ENCODE results near the gene RFLNA. TPM values are rescaled to one million over a fixed set of nuclear protein-coding genes. Genes with fewer than 3 reads are reported as not detected.

Gene RFLNA
- total RNA-seq, 2 experiments from 2014 or later: not detected

DNA sequence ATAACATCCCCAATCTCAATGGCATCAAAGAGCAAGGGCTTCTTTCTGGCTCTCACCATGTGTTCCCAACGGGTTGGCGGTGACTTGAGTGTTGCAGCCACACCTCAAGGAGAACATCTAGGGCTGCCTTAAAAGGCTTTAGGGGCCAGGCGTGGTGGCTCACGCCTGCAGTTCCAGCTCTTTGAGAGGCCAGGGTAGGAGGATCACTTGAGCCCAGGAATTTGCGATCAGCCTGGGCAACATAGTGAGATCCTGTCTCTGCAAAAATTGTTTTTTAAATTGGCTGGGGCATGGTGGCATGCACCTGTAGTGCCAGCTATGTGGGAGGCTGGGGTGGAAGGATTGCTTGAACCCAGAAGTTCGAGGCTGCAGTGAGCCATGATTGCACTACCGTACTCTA is 14.9 kb downstream of the RFLNA start:
- H3K4me1 ChIP-seq (ENCODE audit: insufficient read depth, low read length, poor library complexity, severe bottlenecking): no peaks in the 10 kb centered on the region
- no peaks in the 10 kb centered on the region for H3K79me2 ChIP-seq (ENCODE audit: insufficient read depth, low read depth, low read length)

DNA sequence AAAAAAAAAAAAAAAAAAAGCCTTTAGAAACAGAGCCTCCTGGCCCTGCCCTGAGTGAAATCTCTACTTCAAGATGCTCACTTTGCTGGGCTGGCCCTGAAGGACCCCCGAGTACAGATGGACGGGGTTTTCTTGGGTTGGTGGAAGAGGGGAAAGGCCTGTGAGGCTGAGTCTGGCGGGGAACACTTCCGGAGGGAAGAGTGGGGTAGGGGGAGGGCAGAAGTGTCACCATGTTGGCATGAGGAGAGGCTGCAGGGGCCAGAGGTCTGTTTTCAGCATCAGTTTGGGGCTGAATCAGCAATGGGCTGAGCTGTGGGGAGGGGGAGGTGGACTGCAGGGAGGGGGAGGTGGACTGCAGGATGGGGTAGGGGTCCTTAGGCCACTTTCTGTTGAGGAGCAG is 15.3 kb downstream of the RFLNA start:
- no peak overlapping the region for H3K4me3 ChIP-seq (ENCODE audit: low read depth, low read length, poor library complexity, severe bottlenecking)
- ChIA-PET CTCF (ENCODE audit: unreplicated experiment) (no interaction called here), POLR2A (interaction anchor here (0.6 kb wide), 1 partner anchor 21 kb away, joined by 3 read pairs; no protein-coding TSS in a partner anchor)
- H3K9me3 ChIP-seq (ENCODE audit: low read length): no peaks in the 10 kb centered on the region
- no peak overlapping the region for H3K27ac ChIP-seq (ENCODE audit: low read depth, low read length, poor library complexity, severe bottlenecking)
- H3K79me2 ChIP-seq (ENCODE audit: insufficient read depth, low read depth, low read length): no peaks in the 10 kb centered on the region
- no TSS peak for BruUV-seq (replicated peaks)
- no peaks in the 10 kb centered on the region for H3K9me2 ChIP-seq (ENCODE audit: insufficient read depth, low read length)
- TF ChIP-seq, protein P1, sequence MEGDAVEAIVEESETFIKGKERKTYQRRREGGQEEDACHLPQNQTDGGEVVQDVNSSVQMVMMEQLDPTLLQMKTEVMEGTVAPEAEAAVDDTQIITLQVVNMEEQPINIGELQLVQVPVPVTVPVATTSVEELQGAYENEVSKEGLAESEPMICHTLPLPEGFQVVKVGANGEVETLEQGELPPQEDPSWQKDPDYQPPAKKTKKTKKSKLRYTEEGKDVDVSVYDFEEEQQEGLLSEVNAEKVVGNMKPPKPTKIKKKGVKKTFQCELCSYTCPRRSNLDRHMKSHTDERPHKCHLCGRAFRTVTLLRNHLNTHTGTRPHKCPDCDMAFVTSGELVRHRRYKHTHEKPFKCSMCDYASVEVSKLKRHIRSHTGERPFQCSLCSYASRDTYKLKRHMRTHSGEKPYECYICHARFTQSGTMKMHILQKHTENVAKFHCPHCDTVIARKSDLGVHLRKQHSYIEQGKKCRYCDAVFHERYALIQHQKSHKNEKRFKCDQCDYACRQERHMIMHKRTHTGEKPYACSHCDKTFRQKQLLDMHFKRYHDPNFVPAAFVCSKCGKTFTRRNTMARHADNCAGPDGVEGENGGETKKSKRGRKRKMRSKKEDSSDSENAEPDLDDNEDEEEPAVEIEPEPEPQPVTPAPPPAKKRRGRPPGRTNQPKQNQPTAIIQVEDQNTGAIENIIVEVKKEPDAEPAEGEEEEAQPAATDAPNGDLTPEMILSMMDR (conservative IDR thresholded peaks at IDR 0.05; ENCODE audit: low read length): no peak
- no peak for TF ChIP-seq EZH2phosphoT487 (IDR thresholded peaks at IDR 0.05; ENCODE audit: borderline replicate concordance, low read depth, low read length)
- no peak overlapping the region for H3K4me2 ChIP-seq (ENCODE audit: low read length)
- no peak for DNase-seq (ENCODE audit: low spot score)
- H3K36me3 ChIP-seq (ENCODE audit: insufficient read depth, low read length): no peaks in the 10 kb centered on the region
- H2AFZ ChIP-seq (ENCODE audit: low read length): no peak overlapping the region
- intact Hi-C loops (cut with micrococcal nuclease; ENCODE audit: unreplicated experiment): no loop called here
- no peaks in the 10 kb centered on the region for H4K20me1 ChIP-seq (ENCODE audit: insufficient read depth, low read length)
- H3K4me1 ChIP-seq (ENCODE audit: insufficient read depth, low read length, poor library complexity, severe bottlenecking): no peaks in the 10 kb centered on the region

More for the DNA sequence above, 14.9 kb downstream of the RFLNA start:
- no peak for DNase-seq (ENCODE audit: low spot score)
- Histone ChIP-seq H3K36me3 (ENCODE audit: insufficient read depth, low read length) (no peaks in the 10 kb centered on the region), H4K20me1 (ENCODE audit: insufficient read depth, low read length) (no peaks in the 10 kb centered on the region), H3K27ac (ENCODE audit: low read depth, low read length, poor library complexity, severe bottlenecking) (no peak overlapping the region), H2AFZ (ENCODE audit: low read length) (no peak overlapping the region), H3K4me3 (ENCODE audit: low read depth, low read length, poor library complexity, severe bottlenecking) (no peak overlapping the region), H3K4me2 (ENCODE audit: low read length) (no peak overlapping the region), H3K9me3 (ENCODE audit: low read length) (no peaks in the 10 kb centered on the region), H3K9me2 (ENCODE audit: insufficient read depth, low read length) (no peaks in the 10 kb centered on the region)
- BruUV-seq (replicated peaks): no TSS peak
- POLR2A ChIA-PET: interaction anchor here (0.6 kb wide), 1 partner anchor 21 kb away, joined by 3 read pairs; no protein-coding TSS in a partner anchor
- TF ChIP-seq, protein P1 (conservative IDR thresholded peaks at IDR 0.05; ENCODE audit: low read length): no peak
- TF ChIP-seq EZH2phosphoT487 (IDR thresholded peaks at IDR 0.05; ENCODE audit: borderline replicate concordance, low read depth, low read length): no peak
- CTCF ChIA-PET (ENCODE audit: unreplicated experiment): no interaction called here
- intact Hi-C loops (cut with micrococcal nuclease; ENCODE audit: unreplicated experiment): no loop called here

DNA sequence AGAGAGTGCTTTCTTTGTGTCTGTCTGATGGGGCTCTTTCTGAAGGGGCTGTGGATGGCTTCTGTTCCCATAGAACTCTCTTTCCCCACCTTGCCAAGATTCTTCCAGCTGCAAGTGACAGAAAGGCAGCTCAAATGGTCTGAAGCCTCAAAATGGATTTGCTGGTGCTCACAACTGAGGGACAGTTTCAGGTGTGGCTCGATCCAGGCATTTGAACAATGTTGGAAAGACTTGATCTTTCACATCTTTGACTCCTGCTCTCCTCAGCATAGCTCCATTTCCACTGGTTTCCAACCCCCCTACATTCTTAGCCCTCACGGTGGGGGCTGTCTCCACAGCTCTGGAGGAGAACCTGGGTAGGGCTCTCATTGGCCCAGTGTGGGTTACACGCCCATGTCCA is 15.9 kb downstream of the RFLNA start:
- Histone ChIP-seq H3K4me3 (ENCODE audit: low read depth, low read length, poor library complexity, severe bottlenecking) (no peak overlapping the region), H3K4me1 (ENCODE audit: insufficient read depth, low read length, poor library complexity, severe bottlenecking) (no peaks in the 10 kb centered on the region), H3K36me3 (ENCODE audit: insufficient read depth, low read length) (no peaks in the 10 kb centered on the region), H3K79me2 (ENCODE audit: insufficient read depth, low read depth, low read length) (no peaks in the 10 kb centered on the region), H2AFZ (ENCODE audit: low read length) (no peak overlapping the region), H4K20me1 (ENCODE audit: insufficient read depth, low read length) (no peaks in the 10 kb centered on the region), H3K27ac (ENCODE audit: low read depth, low read length, poor library complexity, severe bottlenecking) (no peak overlapping the region), H3K9me3 (ENCODE audit: low read length) (no peaks in the 10 kb centered on the region), H3K9me2 (ENCODE audit: insufficient read depth, low read length) (no peaks in the 10 kb centered on the region), H3K4me2 (ENCODE audit: low read length) (no peak overlapping the region)
- CTCF ChIA-PET (ENCODE audit: unreplicated experiment): no interaction called here
- TF ChIP-seq, protein P1 (conservative IDR thresholded peaks at IDR 0.05; ENCODE audit: low read length): no peak
- TF ChIP-seq EZH2phosphoT487 (IDR thresholded peaks at IDR 0.05; ENCODE audit: borderline replicate concordance, low read depth, low read length): no peak
- no peak for DNase-seq (ENCODE audit: low spot score)
- intact Hi-C loops (cut with micrococcal nuclease; ENCODE audit: unreplicated experiment): no loop called here
- no TSS peak for BruUV-seq (replicated peaks)
- POLR2A ChIA-PET: no interaction called here
